Fibroblast of lung (primary cell): Measurements from ENCODE around the gene SLC35F4.

Experiments used
- EZH2 ChIP-seq: IDR thresholded peaks from 2 replicates; pipeline ENCODE4 v1.5.1; 2012; ENCODE audit warnings: low read length, control low read depth, mild to moderate bottlenecking; ENCODE audit errors: missing control alignments
- TF ChIP-seq, protein P1 (sequence below), 2 donors: IDR thresholded peaks in 1 of 2; conservative IDR thresholded peaks in 1 of 2; 1 replicate in 1 of 2; 2 replicates in 1 of 2; pipeline ENCODE4 v1.5.1; 2011 to 2012; ENCODE audit warnings: low read length in 2 of 2, control low read depth in 1 of 2, inconsistent platforms in 1 of 2, low read depth in 1 of 2, mild to moderate bottlenecking in 1 of 2

DNA sequence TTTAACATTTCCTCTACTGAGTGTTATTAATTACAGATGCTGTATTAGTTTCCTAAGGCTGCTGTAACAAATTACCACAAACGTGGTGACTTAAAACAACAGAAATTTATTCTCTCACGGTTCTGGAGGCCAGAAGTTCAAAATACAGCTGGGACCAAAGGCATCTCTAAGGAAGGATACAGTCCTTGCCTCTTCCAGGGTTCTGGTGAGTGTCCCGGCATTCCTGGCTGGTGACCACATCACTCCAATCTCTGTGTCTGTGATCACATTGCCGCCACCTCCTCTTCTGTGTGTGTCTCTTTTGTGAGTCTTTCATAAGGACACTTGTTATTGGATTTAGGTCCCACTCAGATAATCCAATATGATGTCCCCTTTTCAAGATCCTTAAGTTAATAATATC is 287.1 kb downstream of the SLC35F4 start:
- TF ChIP-seq, protein P1, sequence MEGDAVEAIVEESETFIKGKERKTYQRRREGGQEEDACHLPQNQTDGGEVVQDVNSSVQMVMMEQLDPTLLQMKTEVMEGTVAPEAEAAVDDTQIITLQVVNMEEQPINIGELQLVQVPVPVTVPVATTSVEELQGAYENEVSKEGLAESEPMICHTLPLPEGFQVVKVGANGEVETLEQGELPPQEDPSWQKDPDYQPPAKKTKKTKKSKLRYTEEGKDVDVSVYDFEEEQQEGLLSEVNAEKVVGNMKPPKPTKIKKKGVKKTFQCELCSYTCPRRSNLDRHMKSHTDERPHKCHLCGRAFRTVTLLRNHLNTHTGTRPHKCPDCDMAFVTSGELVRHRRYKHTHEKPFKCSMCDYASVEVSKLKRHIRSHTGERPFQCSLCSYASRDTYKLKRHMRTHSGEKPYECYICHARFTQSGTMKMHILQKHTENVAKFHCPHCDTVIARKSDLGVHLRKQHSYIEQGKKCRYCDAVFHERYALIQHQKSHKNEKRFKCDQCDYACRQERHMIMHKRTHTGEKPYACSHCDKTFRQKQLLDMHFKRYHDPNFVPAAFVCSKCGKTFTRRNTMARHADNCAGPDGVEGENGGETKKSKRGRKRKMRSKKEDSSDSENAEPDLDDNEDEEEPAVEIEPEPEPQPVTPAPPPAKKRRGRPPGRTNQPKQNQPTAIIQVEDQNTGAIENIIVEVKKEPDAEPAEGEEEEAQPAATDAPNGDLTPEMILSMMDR (conservative IDR thresholded peaks at IDR 0.05 in 1 of 2, IDR thresholded peaks at IDR 0.05 in 1 of 2; ENCODE audit: low read depth in 1 of 2, low read length in 2 of 2), result no peak
- TF ChIP-seq EZH2, result no peak
